ENCODE data around the gene PLAC1. TPM values are rescaled to one million over a fixed set of nuclear protein-coding genes. Genes with fewer than 3 reads are reported as not detected.

Gene PLAC1
- total RNA-seq = not detected

GRCh38 chrX:134658002-134658759 is at the start of gene PLAC1:
Gene PLAC1 (minus strand): TSS chrX:134658471. CDS start chrX:134566682, 91,789 bp downstream.
- peaks cover 9% of the 10 kb centered on the region for H3K4me1 Mint-ChIP-seq
- H3K27ac Mint-ChIP-seq = no peak within 1 kb of the TSS
- CTCF ChIA-PET = no interaction called here
- H3K9me3 Mint-ChIP-seq (ENCODE audit: low read depth) = no peaks in the 10 kb centered on the region
- H3K27me3 Mint-ChIP-seq = peaks cover 10% of the 10 kb centered on the region
- no peak within 1 kb of the TSS for H3K4me3 Mint-ChIP-seq
- ATAC-seq = no peak
- no peaks in the 10 kb centered on the region for H3K36me3 Mint-ChIP-seq
- no peak for DNase-seq

- DNase-seq = no peak
- no peaks in the 10 kb centered on the region for H3K4me1 Mint-ChIP-seq
- H3K27ac Mint-ChIP-seq = no peak overlapping the region
- no peak overlapping the region for H3K4me3 Mint-ChIP-seq
- peaks cover 11% of the 10 kb centered on the region for H3K27me3 Mint-ChIP-seq
- H3K36me3 Mint-ChIP-seq = no peaks in the 10 kb centered on the region
- CTCF ChIA-PET = interaction anchor here (0.6 kb wide), 1 partner anchor 78 kb away, joined by 3 read pairs; no protein-coding TSS in a partner anchor
- no peak for ATAC-seq
- H3K9me3 Mint-ChIP-seq (ENCODE audit: low read depth) = no peaks in the 10 kb centered on the region
Measured at GRCh38 chrX:134706138-134706537, 47.9 kb upstream of the PLAC1 start.

GRCh38 chrX:134695999-134696398 is 37.7 kb upstream of the PLAC1 start:
- ATAC-seq (no peak), DNase-seq (no peak)
- H3K4me3 Mint-ChIP-seq = no peak overlapping the region
- CTCF ChIA-PET = no interaction called here
- no peaks in the 10 kb centered on the region for H3K36me3 Mint-ChIP-seq
- H3K4me1 Mint-ChIP-seq = no peaks in the 10 kb centered on the region
- no peak overlapping the region for H3K27ac Mint-ChIP-seq
- no peaks in the 10 kb centered on the region for H3K9me3 Mint-ChIP-seq (ENCODE audit: low read depth)
- peaks cover 8% of the 10 kb centered on the region for H3K27me3 Mint-ChIP-seq

- H3K36me3 Mint-ChIP-seq = no peaks in the 10 kb centered on the region
- no peaks in the 10 kb centered on the region for H3K9me3 Mint-ChIP-seq (ENCODE audit: low read depth)
- no peak for DNase-seq
- H3K27ac Mint-ChIP-seq = no peak overlapping the region
- no peak overlapping the region for H3K4me3 Mint-ChIP-seq
- no peaks in the 10 kb centered on the region for H3K4me1 Mint-ChIP-seq
- H3K27me3 Mint-ChIP-seq = peaks cover 6% of the 10 kb centered on the region
- no peak for ATAC-seq
- CTCF ChIA-PET = no interaction called here
Measured at GRCh38 chrX:134694333-134695322, 36.4 kb upstream of the PLAC1 start.

- DNase-seq (no peak), ATAC-seq (no peak)
- Mint-ChIP-seq H3K27me3 (peaks cover 9% of the 10 kb centered on the region), H3K36me3 (no peaks in the 10 kb centered on the region), H3K9me3 (ENCODE audit: low read depth) (no peaks in the 10 kb centered on the region), H3K27ac (no peak overlapping the region), H3K4me3 (no peak overlapping the region), H3K4me1 (peaks cover 3% of the 10 kb centered on the region)
- CTCF ChIA-PET = no interaction called here
Measured at GRCh38 chrX:134693644-134694043, 35.4 kb upstream of the PLAC1 start.

- ATAC-seq = no peak
- Mint-ChIP-seq H3K27ac (no peak overlapping the region), H3K4me1 (peaks cover 3% of the 10 kb centered on the region), H3K36me3 (no peaks in the 10 kb centered on the region), H3K9me3 (ENCODE audit: low read depth) (no peaks in the 10 kb centered on the region), H3K27me3 (peaks cover 9% of the 10 kb centered on the region), H3K4me3 (no peak overlapping the region)
- no peak for DNase-seq
- CTCF ChIA-PET = no interaction called here
Measured at GRCh38 chrX:134692990-134693389, 34.7 kb upstream of the PLAC1 start.

GRCh38 chrX:134692233-134692632 is 34.0 kb upstream of the PLAC1 start:
- ATAC-seq (no peak), DNase-seq (no peak)
- peaks cover 3% of the 10 kb centered on the region for H3K4me1 Mint-ChIP-seq
- H3K9me3 Mint-ChIP-seq (ENCODE audit: low read depth) = no peaks in the 10 kb centered on the region
- peaks cover 9% of the 10 kb centered on the region for H3K27me3 Mint-ChIP-seq
- no peaks in the 10 kb centered on the region for H3K36me3 Mint-ChIP-seq
- CTCF ChIA-PET = no interaction called here
- H3K4me3 Mint-ChIP-seq = no peak overlapping the region
- no peak overlapping the region for H3K27ac Mint-ChIP-seq

GRCh38 chrX:134691453-134691852 is 33.2 kb upstream of the PLAC1 start:
- DNase-seq = no peak
- Mint-ChIP-seq H3K4me3 (no peak overlapping the region), H3K27ac (no peak overlapping the region), H3K9me3 (ENCODE audit: low read depth) (no peaks in the 10 kb centered on the region), H3K27me3 (peaks cover 9% of the 10 kb centered on the region), H3K4me1 (peaks cover 3% of the 10 kb centered on the region), H3K36me3 (no peaks in the 10 kb centered on the region)
- CTCF ChIA-PET = no interaction called here
- no peak for ATAC-seq

GRCh38 chrX:134688839-134689238 is 30.6 kb upstream of the PLAC1 start:
- Mint-ChIP-seq H3K9me3 (ENCODE audit: low read depth) (no peaks in the 10 kb centered on the region), H3K36me3 (no peaks in the 10 kb centered on the region), H3K27ac (no peak overlapping the region), H3K4me3 (no peak overlapping the region), H3K27me3 (peaks cover 9% of the 10 kb centered on the region), H3K4me1 (peaks cover 3% of the 10 kb centered on the region)
- no peak for DNase-seq
- CTCF ChIA-PET = no interaction called here
- no peak for ATAC-seq

- CTCF ChIA-PET = no interaction called here
- Mint-ChIP-seq H3K4me3 (no peak overlapping the region), H3K9me3 (ENCODE audit: low read depth) (no peaks in the 10 kb centered on the region), H3K27me3 (peaks cover 4% of the 10 kb centered on the region), H3K27ac (no peak overlapping the region), H3K4me1 (peaks cover 3% of the 10 kb centered on the region), H3K36me3 (no peaks in the 10 kb centered on the region)
- DNase-seq (no peak), ATAC-seq (no peak)
Measured at GRCh38 chrX:134688031-134688823, 30.0 kb upstream of the PLAC1 start.

GRCh38 chrX:134685668-134686067 is 27.4 kb upstream of the PLAC1 start:
- Mint-ChIP-seq H3K27ac (no peak overlapping the region), H3K27me3 (peaks cover 6% of the 10 kb centered on the region), H3K36me3 (no peaks in the 10 kb centered on the region), H3K4me1 (peaks cover 3% of the 10 kb centered on the region), H3K9me3 (ENCODE audit: low read depth) (no peaks in the 10 kb centered on the region), H3K4me3 (no peak overlapping the region)
- CTCF ChIA-PET = no interaction called here
- no peak for ATAC-seq
- DNase-seq = no peak

- CTCF ChIA-PET = no interaction called here
- no peak for DNase-seq
- ATAC-seq = no peak
- H3K27ac Mint-ChIP-seq = no peak overlapping the region
- no peaks in the 10 kb centered on the region for H3K9me3 Mint-ChIP-seq (ENCODE audit: low read depth)
- H3K4me1 Mint-ChIP-seq = peaks cover 3% of the 10 kb centered on the region
- no peaks in the 10 kb centered on the region for H3K36me3 Mint-ChIP-seq
- peaks cover 6% of the 10 kb centered on the region for H3K27me3 Mint-ChIP-seq
- H3K4me3 Mint-ChIP-seq = no peak overlapping the region
Measured at GRCh38 chrX:134684956-134685355, 26.7 kb upstream of the PLAC1 start.

GRCh38 chrX:134683351-134684005 is 25.2 kb upstream of the PLAC1 start:
- no peak overlapping the region for H3K4me3 Mint-ChIP-seq
- ATAC-seq (no peak), DNase-seq (no peak)
- CTCF ChIA-PET = no interaction called here
- no peak overlapping the region for H3K27ac Mint-ChIP-seq
- peaks cover 4% of the 10 kb centered on the region for H3K27me3 Mint-ChIP-seq
- H3K36me3 Mint-ChIP-seq = no peaks in the 10 kb centered on the region
- no peaks in the 10 kb centered on the region for H3K4me1 Mint-ChIP-seq
- no peaks in the 10 kb centered on the region for H3K9me3 Mint-ChIP-seq (ENCODE audit: low read depth)
